Omental fat pad (tissue), 4 donors: Measurements from ENCODE around the gene EIF4E3. TPM values are rescaled to one million over a fixed set of nuclear protein-coding genes. Genes with fewer than 3 reads are reported as not detected.
A peak's percentile ranks its signal among the peaks of the same experiment; 100 is the strongest.

Experiments
- ATAC-seq: fragments of 150-250 bp; one replicate; pipeline ENCODE4 v1.9.1; 2016; ENCODE audit warnings: mild to moderate bottlenecking, moderate library complexity; ENCODE audit not compliant: low FRiP score
- DNase-seq: peaks from one replicate; pipeline ENCODE4 v3.0.0-alpha.2; 2019; ENCODE audit warnings: low spot score
- CTCF ChIP-seq, 3 donors: fragments of 450-650 bp; IDR thresholded peaks; one replicate each; pipeline ENCODE4 v1.5.1; 2016 to 2017; ENCODE audit warnings: antibody characterized with exemption in 3 of 3, mild to moderate bottlenecking in 3 of 3, moderate library complexity in 2 of 3
- total RNA-seq, 4 donors: library from RNA; depleted of rRNA; stranded (reverse); fragments of >200 nt; gene quantifications; one replicate each; pipeline ENCODE4 v1.1.0, GENCODE V29; 2016

The EIF4E3 gene
- total RNA-seq, 4 donors from 2014 or later = 20.3 to 31.7 (median 26.3) TPM

- ATAC-seq (no peak), DNase-seq (no peak)
- TF ChIP-seq CTCF (IDR thresholded peaks at IDR 0.05) = no peak
These were observed 29.5 kb upstream of the EIF4E3 start for GRCh38 chr3:71754610-71755253.

- peak; percentile 65 for ATAC-seq
- DNase-seq = no peak
- no peak for TF ChIP-seq CTCF (IDR thresholded peaks at IDR 0.05)
These were observed 28.8 kb upstream of the EIF4E3 start, which contains the start of gene GPR27 for GRCh38 chr3:71753701-71754609. Gene GPR27, plus strand, starts transcription at chr3:71753855. Its CDS starts 195 bp downstream, at chr3:71754050.

GRCh38 chr3:71752831-71753700 is 27.9 kb upstream of the EIF4E3 start:
- no peak for TF ChIP-seq CTCF (IDR thresholded peaks at IDR 0.05)
- no peak for DNase-seq
- ATAC-seq = no peak

GRCh38 chr3:71751602-71752001 is 26.4 kb upstream of the EIF4E3 start:
- no peak for TF ChIP-seq CTCF (IDR thresholded peaks at IDR 0.05)
- ATAC-seq = no peak
- DNase-seq = no peak

GRCh38 chr3:71744738-71745137 is 19.5 kb upstream of the EIF4E3 start:
- no peak for DNase-seq
- TF ChIP-seq CTCF (IDR thresholded peaks at IDR 0.05) = no peak
- ATAC-seq = no peak

GRCh38 chr3:71742621-71743020 is 17.4 kb upstream of the EIF4E3 start:
- no peak for DNase-seq
- TF ChIP-seq CTCF (IDR thresholded peaks at IDR 0.05) = no peak
- no peak for ATAC-seq
